NCI-H1930 (cell line): ENCODE results near the gene STAT5A.
"Not testable (repeated sequence)": the region's sequence is repeated elsewhere in the genome, so short reads cannot be mapped to it uniquely, and the experiment has no call there.

Experiments used
- DNase-seq, 2 experiments: peaks; one replicate each; lab custom pipeline; 2025; lab: John Stamatoyannopoulos, UW

The STAT5A gene

DNA sequence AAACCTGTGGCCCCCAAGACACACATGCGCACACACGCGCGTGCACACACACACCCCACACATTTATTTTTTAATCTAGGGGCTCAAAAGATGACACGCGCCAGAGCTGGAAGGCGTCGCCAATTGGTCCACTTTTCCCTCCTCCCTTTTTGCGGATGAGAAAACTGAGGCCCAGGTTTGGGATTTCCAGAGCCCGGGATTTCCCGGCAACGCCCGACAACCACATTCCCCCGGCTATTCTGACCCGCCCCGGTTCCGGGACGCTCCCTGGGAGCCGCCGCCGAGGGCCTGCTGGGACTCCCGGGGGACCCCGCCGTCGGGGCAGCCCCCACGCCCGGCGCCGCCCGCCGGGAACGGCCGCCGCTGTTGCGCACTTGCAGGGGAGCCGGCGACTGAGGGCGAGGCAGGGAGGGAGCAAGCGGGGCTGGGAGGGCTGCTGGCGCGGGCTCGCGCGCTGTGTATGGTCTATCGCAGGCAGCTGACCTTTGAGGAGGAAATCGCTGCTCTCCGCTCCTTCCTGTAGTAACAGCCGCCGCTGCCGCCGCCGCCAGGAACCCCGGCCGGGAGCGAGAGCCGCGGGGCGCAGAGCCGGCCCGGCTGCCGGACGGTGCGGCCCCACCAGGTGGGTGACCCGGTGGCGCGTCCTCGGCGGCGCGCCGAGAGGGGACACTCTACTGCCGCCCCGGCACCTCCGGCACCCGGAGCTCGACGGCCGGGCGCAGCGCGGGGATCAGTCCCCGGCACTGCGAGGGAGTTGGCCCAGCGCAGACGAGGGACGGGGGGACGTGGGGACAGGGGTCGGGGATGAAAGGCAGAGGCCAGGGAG lies at the start of gene STAT5A:
Gene STAT5A, plus strand, starts transcription at position 522 of the 826 bp plus-strand sequence. CDS start 914 bp downstream, outside the sequence.
- DNase-seq: no peak

GRCh38 chr17:42239576-42239975 lies 48.7 kb upstream of the STAT5A start:
- DNase-seq: not testable (repeated sequence)

DNA sequence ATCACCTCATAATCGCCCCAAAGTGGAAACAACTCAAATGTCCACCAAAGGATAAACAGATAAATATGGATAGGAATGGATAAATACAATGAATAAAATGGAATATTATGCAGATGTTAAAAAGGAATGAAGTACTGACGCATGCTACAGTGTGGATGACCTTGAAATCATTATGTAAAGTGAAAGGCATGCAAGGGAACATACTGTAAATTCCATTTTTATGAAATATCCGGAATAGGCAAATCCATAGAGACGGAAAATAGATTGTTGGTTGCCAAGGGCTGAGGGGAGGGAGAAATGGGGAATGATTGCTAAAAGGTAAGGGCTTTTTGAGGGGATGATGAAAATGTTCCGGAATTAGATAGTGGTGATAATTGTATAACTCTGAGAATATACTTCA lies 48.1 kb upstream of the STAT5A start:
- no peak for DNase-seq

GRCh38 chr17:42240863-42241262 lies 47.4 kb upstream of the STAT5A start:
- not testable (repeated sequence) for DNase-seq

GRCh38 chr17:42241871-42242270 lies 46.4 kb upstream of the STAT5A start:
- DNase-seq: no peak

DNA sequence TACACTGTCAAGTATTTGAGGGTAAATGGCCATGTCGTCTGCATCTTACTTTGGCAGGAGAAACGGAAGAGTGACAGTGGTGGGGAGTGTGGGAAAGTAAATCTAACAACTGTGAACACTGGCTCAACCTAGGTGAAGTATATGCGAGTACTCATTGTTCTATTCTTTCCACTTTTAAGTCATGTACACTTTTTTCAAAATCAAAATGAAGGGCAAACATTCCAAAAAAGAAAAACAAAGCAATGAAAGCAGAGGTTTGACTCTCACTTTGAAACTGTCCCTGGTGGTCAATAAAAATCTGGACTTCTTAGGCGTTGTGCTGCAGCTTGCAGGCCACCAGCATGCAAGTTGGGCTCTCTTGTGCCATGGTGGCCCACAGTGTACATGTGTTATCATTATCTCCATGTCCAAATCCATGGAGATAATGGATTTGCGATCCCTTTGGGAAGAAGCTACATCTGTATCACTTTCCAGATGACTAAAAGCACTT lies 44.8 kb upstream of the STAT5A start:
- no peak for DNase-seq

DNA sequence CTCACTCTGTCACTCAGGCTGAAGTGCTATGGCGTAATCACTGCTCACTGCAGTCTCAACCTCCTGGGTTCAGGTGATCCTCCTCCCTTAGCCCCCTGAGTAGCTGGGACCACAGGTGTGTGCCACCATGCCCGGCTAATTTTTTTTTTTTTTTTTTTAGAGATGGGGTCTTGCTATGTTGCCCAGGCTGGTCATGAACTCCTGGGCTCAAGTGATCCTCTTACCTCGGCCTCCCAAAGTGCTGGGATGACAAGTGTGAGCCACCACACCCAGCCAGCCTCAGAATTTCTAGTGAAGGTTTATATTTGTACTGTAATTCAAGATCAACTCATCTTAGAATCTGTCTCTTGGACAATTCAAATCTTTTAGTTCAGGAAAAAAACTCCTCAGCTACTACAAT lies 44.2 kb upstream of the STAT5A start:
- not testable (repeated sequence) for DNase-seq

DNA sequence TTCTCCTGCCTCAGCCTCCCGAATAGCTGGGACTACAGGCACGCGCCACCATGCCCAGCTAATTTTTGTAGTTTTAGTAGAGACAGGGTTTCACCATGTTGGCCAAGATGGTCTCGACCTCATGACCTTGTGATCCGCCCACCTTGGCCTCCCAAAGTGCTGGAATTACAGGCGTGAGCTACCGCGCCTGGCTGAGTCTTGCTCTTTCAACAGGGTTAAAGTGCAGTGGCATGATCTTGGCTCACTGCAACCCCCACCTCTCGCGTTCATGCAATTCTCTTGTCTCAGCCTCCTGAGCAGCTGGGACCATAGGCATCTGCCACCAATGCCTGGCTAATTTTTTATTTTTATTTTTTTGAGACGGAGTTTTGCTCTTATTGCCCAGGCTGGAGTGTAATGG lies 43.1 kb upstream of the STAT5A start:
- DNase-seq: not testable (repeated sequence)

DNA sequence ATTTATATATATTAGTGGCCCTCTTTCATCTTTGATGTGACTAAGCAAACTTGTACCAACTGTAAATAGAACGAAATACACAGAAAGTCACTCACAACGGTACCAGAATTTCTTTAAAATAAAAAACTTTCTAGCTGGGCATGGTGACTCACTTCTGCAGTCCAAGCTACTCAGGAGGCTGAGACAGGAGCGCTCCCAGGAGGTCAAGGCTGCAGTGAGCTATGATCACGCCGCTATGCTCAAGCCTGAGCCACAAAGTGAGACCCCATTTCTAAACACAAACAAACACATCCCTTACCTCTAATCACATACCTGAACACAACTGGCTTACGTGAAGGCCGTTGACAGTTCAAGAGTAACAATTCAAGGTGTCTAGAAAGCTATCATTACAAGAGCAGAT lies 41.8 kb upstream of the STAT5A start:
- no peak for DNase-seq

GRCh38 chr17:42247734-42248133 lies 40.6 kb upstream of the STAT5A start:
- DNase-seq: no peak

DNA sequence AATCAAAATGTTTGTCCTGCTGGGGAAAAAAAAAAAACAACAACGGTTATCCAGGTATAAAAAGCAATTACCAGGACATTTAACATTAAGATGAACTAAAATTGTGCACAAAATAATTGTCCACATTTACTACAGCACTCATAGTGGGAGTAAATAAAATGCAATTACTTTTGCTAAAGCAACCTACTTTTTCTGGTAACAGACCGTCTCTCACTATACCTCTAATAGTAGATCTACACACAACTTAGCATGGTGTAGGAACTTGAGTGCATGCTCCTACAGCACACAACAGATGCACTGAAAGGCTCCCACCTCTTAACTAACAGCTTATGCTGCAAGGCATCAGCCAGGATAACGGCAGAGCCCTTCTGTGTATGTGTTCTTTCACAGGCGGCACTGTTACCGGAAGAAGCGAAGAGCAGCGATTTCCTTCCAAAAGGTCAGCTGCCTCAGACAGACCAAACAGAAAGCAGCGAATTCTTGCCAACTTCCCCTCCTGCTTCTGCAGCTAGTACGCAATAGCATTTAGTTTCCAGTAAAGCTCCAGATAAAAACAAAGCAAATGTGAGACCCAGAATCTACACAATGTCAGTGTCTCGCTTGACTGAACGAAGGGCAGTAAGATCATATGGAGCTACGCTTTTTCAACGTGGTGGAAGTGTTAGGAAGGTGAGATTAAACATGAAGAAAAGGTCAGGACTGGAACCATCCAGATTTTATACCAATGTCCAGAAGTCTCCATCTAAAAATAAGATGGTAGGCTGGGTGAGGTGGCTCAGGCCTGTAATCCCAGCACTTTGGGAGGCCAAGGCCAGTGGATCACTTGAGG lies 39.7 kb upstream of the STAT5A start:
- no peak for DNase-seq

DNA sequence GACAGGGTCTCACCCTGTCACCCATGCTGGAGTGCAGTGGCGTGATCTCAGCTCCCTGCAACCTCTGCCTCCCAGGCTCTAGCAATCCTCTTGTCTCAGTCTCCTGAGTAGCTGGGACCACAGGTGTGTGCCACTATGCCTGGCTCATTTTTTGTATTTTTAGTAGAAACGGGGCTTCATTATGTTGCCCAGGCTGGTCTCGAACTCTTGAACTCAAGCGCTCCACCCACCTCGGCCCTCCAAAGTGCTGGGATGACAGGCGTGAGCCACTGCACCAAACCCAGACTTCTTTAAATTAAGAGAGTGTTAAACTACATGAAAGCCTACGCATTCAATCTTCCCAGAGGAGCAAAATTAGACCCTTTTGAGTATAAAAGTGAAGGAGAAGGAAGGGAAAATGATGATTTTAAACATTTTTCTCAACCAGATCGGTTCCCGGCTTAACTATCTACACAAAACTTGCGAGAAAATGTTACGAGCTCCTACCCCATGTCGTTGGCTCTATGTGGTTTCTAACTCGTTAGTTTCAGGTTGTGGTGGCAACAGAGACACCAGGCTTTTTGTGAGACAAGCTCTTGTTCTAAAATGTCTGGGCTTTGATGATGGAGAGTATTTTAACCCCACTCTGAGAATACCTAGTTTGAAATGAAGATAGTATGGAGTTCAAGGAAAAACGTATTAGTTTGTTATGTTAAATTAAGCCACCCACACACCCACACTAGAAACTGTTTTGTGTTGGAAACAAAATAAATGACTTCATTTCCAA lies 38.4 kb upstream of the STAT5A start:
- DNase-seq: no peak

- DNase-seq: no peak
Measured at GRCh38 chr17:42251115-42251514, 37.2 kb upstream of the STAT5A start.

DNA sequence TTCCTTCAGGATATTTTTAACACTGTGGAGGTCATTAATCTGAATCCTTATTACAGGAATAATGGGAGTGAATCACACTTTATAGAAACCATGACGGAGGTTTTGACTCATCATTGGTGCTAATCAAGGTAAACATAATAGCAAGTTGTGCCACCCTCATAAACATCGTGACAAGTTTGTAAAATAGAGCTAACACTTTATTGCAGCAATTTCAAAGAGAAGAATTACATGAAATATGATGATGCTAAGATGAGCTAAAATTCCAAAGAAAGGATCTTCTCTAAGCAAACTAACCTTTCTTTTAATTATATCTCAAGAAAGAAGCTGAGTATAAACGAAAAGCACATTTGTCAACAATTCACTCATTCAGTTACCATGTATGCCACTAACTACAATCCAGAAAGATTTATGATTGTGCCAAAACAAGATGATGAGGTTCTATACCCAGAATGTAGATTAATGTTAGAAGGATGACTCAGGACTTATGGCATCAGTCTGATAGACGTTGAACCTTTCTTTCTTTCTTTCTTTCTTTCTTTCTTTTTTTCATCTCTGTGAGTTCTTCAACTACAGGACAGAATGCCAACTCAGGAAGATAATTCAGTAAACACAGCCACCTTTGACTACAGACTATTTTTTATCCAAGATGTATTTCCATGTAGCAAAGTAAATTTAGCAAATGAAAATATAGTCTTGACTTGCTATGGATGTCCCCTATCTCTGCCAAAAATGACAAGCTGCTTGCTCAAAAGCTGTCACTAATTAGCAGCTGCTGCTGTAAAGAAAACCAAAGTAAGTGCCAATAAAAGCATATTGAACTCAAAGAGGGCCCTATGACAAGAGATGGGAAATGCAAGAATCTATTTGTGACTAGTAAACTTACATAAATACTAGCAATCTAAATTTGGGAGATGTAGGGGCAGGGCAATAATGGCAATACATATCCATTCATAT lies 35.4 kb upstream of the STAT5A start:
- no peak for DNase-seq

- no peak for DNase-seq
Measured at GRCh38 chr17:42253578-42253977, 34.7 kb upstream of the STAT5A start.

DNA sequence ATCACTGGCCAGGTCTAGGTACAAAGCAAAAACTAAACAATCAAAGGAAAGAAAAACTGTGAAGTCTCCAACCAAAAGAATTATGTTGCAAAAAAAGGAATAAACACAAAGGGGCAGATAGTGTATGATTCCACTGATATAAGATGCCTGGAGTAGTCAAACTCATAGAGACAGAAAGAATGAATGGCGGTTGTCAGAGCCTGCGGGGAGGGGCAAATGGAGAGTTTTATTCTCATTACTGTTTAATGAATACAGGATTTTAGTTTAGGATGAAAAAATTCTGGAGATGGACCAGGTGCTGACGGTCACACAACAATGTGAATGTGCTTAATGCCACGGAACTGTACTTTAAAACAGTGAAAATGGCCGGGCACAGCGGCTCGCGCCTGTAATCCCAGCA lies 32.9 kb upstream of the STAT5A start:
- no peak for DNase-seq

DNA sequence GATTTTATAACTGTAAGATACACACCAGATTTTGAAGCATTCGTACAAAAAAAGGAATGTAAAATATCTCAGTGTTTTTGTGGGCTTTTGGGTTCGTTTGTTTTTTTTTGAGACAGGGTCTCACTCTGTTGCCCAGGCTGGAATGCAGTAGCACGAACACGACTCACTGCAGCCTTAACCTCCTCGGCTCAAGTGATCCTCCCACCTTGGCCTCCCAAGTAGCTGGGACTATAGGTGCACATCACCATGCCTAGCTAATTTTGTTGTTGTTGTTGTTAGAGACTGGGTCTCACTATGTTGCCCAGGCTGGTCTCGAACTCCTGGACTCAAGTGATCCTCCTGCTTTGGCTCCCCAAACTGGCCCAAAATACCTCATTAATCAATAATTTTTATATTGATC lies 28.0 kb upstream of the STAT5A start:
- no peak for DNase-seq

DNA sequence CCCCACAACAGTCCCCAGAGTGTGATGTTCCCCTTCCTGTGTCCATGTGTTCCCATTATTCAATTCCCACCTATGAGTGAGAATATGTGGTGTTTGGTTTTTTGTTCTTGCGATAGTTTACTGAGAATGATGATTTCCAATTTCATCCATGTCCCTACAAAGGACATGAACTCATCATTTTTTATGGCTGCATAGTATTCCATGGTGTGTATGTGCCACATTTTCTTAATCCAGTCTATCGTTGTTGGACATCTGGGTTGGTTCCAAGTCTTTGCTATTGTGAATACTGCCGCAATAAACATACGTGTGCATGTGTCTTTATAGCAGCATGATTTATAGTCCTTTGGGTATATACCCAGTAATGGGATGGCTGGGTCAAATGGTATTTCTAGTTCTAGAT lies 23.9 kb upstream of the STAT5A start:
- DNase-seq: not testable (repeated sequence)

- no peak for DNase-seq
Measured at GRCh38 chr17:42266462-42266861, 21.8 kb upstream of the STAT5A start.

DNA sequence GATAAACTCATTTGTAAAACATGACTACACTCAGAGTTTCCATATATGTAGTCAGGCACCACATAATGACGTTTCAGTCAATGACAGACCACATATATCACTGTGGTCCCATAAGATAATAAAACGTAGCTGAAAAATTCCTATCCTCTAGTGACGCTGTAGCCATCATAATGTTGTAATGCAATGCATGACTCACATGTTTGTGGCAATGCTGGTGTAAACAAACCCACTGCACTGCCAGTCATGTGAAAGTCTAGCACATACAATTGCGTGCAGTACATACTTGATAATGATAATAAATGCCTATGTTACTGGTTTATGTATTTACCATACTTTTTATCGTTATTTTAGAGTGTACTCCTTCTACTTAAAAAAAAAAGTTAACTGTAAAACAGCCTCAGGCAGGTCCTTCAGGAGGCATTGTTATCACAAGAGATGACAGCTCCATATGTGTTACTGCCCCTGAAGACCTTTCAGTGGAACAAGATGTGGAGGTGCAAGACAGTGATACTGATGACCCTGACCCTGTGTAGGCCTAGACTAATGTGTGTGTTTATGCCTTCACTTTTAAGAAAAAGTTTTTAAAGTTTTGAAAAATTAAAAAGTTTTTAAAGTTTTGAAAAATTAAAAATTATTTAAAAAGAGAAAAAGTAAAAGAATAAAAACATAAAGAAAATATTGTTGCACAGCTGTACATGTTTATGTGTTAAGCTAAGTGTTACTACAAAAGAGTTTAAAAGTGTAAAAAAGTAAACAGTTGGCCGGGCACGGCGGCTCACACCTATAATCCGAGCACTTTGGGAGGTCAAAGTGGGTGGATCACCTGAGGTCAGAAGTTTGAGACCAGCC lies 21.2 kb upstream of the STAT5A start:
- no peak for DNase-seq
